NCI-H774 (cell line): ENCODE results near the gene MRPL28.
"Not testable (repeated sequence)": the region's sequence is repeated elsewhere in the genome, so short reads cannot be mapped to it uniquely, and the experiment has no call there.

Experiments
- DNase-seq: peaks from one replicate; lab custom pipeline; 2025; lab: John Stamatoyannopoulos, UW

MRPL28 gene

GRCh38 chr16:370443-370842 is at the start of gene MRPL28:
MRPL28 (minus strand) TSS chr16:370538; CDS start chr16:370218, 320 bp downstream.
- peak; percentile 83 for DNase-seq

DNA sequence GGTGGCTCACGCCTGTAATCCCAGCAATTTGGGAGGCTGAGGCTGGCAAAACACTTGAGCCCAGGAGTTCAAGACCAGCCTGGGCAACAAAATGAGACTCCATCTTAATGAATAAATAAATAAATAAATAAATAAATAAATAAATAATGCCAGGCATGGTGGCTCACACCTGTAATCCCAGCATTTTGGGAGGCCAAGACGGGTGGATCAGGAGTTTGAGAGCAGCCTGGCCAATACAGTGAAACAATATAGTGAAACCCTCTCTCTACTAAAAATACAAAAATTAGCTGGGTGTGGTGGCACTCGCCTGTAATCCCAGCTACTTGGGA is 44.8 kb upstream of the MRPL28 start:
- not testable (repeated sequence) for DNase-seq

DNA sequence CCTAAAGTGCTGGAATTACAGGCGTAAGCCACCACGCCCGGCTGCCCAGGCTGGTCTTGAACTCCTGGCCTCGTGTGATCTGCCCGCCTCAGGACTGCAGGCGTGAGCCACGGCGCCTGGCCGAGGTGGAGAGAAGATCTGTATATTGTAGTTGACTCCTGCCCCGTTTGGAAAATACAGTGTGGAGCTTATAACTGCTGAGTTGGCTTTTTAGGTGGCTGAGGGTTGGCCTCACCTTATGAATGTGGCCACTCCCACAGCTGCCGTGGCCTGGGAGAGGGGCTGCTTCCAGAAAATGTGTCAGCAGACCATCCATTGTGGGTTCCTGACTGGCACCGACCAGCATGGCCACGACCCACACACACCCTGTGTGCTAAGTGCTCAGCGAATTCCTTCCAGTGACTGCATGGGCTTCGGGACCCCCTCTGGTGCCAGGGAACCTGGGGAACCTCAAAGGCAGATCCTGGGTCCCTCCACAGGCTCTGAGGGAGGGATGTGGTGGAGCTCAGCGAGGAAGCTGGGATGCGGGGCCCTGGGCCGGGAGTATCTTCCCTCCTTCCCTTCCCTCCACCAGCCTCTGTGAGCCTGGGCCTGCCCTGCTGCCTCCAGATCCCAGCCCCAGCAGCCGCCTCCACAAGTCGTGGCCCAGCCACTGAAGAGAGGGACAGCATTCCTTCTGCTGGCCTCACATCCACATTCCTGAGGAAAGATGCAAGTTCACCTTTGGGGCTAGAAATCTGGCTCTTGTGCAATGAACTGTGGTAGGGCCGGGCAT is 44.2 kb upstream of the MRPL28 start:
- no peak for DNase-seq

GRCh38 chr16:411576-412265 is 41.4 kb upstream of the MRPL28 start:
- DNase-seq: no peak

DNA sequence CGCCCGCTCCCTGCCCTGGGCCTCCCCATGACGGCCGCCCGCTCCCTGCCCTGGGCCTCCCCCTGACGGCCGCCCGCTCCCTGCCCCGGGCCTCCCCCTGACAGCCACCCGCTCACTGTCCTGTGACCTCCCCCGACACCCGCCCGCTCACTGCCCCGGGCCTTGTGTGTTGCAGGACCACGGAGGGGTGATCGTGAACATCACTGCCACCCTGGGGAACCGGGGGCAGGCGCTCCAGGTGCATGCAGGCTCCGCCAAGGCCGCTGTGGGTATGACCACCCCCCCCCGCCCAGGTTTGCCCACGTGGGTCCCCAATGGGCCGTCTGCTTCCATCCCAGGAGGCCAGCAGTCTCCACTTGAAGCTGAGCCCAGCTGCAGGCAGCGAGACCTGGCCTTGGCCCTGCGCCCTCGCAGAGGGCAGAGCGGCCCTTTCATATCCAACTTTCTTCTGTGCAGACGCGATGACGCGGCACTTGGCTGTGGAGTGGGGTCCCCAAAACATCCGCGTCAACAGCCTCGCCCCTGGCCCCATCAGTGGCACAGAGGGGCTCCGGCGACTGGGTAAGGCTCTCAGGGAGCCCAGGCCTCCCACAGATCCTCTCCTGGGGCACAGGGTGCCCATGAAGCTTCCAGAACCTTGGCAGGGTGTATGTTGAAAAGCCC is 40.3 kb upstream of the MRPL28 start:
- no peak for DNase-seq

DNA sequence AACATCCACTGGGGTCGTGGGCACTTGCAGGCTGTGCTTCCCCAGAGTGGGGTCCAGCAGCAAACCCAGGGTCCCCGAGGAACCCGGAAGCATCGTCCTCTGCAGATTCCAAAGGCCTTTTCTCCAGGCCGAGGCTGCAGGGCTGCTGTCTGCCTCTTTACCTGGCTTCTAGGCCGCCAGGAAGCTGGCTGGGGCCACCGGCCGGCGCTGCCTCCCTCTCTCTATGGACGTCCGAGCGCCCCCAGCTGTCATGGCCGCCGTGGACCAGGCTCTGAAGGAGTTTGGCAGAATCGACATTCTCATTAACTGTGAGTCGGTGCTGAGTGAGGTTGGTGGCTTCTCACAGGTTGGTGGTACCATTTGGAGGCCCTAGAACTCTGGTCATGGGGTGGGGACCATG is 36.9 kb upstream of the MRPL28 start:
- DNase-seq: no peak

DNA sequence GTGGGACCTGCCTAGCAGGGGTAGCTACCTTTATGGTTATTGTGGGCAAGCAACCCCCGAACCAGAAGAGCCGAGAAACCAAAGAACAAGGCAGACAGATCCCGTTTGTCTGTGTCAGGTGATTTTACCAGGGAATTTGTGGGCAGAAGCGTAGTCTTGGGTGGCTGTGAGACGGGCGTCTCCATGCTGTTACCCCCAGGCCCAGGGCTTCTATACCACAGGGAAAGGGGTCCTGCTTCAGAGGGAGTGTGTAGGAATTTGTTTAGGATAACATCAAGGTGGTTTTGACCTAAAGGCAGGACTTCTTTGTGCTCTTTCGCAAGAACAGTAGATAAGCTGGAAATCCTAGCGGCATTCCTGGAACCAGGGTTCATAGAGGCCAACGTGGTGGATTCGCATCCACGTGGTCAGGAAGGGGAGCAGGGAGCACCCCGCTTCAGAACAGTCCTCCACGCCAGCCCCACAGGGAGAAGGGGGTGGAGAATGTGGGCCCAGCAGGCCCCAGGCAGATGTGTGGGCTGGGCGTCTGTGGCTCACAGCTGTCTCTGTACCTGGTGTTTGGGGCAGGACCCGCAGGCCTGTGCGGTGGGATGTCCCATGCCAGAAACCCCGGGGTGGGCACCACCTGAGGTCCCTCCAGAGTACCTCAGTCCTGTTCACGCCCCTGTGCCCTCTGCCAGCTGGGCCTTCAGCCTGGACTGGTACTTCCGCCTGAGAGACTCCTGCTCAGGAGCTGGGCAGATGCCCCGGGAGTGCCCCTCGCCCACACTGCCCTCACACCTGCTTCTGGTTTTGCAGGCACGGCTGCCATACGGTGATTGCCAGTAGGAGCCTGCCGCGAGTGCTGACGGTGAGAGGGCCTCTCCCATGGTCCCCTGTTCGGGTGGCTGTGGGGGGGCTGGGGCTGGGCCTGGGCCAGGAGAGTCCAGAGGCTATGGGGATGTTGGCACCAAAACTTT is 35.5 kb upstream of the MRPL28 start:
- no peak for DNase-seq

- no peak for DNase-seq
These were observed 34.7 kb upstream of the MRPL28 start for GRCh38 chr16:404971-405486.

DNA sequence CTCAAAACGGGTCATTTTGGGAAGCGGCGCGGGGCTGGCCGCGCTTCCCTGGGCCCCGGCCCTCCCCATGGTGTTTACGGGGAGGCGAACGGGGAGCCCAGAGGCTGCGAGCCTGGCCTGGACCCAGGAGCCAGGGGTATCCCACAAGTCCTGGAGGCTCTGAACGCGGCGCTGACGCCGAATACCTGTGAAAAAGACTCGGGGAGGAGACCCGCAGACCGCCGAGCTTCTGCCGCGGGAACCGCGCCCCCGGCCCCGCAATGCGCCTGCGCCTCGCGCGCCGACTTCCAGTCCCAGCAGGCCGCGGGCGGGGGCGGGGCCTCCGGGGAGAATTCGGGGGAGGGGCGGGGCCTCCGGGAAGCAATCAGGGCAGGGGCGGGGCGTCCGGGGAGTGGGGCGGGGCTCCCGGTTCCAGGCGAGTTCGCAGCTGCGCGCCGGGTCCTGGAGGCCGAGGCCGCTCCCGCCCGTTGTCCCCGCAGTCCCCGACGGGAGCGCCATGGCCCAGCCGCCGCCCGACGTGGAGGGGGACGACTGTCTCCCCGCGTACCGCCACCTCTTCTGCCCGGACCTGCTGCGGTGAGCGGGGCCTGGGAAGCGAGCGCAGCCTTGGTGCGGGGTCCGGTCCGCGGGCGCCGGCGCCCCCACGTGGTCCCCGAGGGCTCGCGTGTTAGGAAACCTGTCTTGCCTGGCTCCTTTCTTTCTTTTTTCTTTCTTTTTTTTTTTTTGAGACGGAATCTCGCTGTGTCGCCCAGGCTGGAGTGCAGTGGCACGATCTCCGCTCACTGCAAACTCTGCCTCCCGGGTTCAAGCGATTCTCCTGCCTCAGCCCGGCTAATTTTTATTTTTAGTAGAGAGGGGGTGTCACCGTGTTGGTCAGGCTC is 31.4 kb upstream of the MRPL28 start, which contains the start of gene DECR2:
DECR2 (plus strand) TSS at position 418 of the 881 bp plus-strand sequence; CDS start at position 497, 79 bp downstream.
- peak; percentile 68 for DNase-seq

- no peak for DNase-seq
These were observed 29.8 kb upstream of the MRPL28 start for GRCh38 chr16:400061-400591.

DNA sequence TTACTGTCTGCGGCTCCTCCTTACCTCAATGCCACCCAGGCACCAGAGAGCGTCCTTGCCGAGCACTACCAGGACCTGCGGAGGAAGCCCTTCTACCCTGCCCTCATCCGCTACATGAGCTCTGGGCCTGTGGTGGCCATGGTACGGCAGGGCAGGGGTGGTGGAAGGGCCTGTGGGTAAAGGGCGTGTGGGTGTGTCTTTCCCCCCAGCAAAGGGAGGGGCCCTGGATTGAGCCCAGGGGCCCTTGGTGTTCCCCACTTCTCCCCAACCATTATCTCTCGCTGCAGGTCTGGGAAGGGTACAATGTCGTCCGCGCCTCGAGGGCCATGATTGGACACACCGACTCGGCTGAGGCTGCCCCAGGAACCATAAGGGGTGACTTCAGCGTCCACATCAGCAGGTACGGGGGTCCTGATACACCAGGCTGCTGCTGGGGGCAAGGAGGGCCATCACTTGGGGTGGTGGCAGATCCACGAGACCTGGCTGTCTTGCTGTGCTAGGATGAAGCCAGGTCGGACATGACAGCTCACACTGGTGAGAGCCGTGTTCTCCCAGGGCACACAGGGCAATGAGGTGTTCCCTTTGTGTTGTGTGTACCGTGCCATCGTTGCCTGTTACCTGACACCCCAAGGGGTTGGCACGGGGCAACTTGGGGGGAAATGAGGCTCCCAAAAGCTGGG is 29.1 kb upstream of the MRPL28 start:
- DNase-seq: no peak

DNA sequence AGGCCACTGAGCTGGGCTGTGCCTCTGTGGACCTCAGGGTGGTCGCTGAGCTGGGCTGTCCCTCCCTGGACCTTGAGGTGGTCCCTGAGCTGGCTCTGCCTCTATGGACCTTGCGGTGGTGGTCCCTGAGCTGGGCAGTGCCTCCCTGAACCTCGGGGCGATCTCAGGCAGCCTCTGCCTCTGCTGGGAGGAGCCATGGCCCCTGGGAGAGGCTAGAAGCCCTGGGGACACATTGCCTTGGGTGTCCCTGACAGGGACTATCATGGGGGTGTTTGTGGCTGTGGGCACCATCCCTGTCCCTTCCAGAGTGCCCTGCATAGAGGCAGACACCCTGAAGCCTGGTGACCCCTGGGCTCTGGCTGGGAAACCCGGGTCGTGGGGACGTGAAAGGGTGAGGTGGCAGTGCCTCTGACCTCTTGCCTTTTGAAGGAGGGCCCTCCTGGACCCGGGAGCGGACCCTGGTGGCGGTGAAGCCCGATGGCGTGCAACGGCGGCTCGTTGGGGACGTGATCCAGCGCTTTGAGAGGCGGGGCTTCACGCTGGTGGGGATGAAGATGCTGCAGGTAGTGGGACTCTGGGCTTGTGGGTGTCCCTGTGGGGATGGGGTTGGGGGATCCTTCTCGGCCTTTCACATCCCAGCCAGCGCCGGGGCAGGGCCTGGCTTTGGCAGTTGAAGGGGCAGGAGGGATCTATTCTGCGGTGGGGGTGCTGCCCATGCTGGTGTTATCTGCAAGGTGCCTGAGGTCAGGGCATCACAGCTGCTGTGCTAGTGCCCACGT is 28.4 kb upstream of the MRPL28 start:
- DNase-seq: no peak

DNA sequence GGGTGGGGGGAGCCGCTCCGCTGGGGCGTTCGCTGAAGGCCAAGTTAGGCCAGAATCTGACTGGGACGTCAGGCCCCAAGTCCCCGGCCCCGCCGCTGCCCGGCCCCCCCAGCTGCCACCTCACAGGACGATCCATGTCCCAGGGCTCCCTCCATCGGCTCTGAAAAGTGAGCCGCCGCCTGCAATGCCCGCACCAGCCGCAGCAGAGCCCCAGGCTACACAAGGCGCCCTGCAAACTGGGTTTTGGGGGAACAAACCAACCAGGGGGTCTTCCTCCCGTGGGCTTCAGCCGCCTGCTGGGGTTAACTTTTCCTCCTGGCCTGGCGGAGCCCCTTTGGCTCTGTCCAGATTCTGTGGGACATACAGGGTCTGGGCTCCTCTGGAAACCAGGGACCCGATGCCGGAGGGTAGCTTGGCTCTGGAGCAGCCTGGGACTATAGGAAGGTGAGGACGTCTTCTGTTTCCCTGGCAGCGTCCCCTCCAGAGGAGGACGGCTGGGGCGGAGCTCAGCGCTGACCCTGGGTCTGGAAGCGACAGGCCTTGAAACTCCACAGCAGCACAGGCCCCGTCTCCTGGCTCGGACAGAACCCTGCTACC is 27.5 kb upstream of the MRPL28 start:
- DNase-seq: no peak

DNA sequence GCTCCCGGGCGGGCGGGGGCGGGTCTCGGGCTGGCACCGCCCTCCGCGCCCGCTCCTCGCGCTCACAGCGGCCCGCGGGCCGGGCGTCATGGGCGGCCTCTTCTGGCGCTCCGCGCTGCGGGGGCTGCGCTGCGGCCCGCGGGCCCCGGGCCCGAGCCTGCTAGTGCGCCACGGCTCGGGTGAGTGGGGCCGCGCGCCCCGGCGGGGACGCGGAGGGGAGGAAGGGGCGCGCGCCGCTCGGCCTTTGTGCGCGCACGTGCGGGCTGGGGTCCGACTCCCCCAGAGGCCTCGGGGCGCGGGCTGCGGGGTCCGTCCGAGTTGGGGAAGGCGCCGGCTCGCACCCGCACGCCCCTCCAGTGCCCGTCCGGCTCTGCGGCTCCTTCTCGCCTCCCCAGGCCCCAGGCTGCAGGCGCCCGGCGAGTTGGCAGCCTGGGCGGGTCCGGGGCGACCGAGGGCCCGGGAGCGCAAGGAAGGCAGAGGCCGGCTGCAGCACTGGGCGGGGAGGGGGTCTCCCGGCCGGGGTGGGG is 26.9 kb upstream of the MRPL28 start, which contains the start of gene NME4:
NME4 (plus strand) TSS at position 65 of the 527 bp plus-strand sequence; CDS start at position 89, 24 bp downstream.
- no peak for DNase-seq

DNA sequence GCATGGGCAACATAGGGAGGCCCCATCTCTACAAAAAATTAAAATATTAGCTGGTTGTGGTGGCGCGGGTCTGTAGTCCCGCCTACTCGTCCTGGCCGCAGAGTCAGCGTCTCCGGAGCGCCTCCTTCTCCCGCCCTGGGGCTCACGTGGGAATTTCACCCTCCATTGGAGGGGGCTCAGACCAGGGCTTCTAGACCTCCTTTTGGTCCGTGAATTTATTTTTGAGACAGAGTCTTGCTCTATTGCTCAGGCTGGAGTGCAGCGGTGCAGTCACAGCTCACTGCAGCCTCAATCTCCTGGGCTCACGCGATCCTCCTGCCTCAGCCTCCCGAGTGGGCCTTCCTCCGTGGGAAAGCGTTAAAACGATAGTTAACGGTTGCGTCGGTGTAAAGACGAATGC is 26.3 kb upstream of the MRPL28 start:
- DNase-seq: no peak

- peak; percentile 11 for DNase-seq
These were observed 25.9 kb upstream of the MRPL28 start for GRCh38 chr16:396199-396598.

- DNase-seq: no peak
These were observed 22.2 kb upstream of the MRPL28 start for GRCh38 chr16:392450-393030.

GRCh38 chr16:391885-392335 is 21.6 kb upstream of the MRPL28 start:
- no peak for DNase-seq
